Germinal center (tissue), 1 donor: ENCODE data around the gene CLEC10A.
"Not testable (repeated sequence)": the region's sequence is repeated elsewhere in the genome, so short reads cannot be mapped to it uniquely, and the experiment has no call there.

ENCODE experiments used
- DNase-seq: peaks from one replicate; pipeline ENCODE4 v3.0.0; 2012; ENCODE audit warnings: mixed read lengths, low spot score

Gene CLEC10A

GRCh38 chr17:7079581-7080455 lies at the start of gene CLEC10A:
CLEC10A (minus strand) TSS chr17:7080251; CDS start chr17:7078812, 1,439 bp downstream.
- no peak for DNase-seq

DNA sequence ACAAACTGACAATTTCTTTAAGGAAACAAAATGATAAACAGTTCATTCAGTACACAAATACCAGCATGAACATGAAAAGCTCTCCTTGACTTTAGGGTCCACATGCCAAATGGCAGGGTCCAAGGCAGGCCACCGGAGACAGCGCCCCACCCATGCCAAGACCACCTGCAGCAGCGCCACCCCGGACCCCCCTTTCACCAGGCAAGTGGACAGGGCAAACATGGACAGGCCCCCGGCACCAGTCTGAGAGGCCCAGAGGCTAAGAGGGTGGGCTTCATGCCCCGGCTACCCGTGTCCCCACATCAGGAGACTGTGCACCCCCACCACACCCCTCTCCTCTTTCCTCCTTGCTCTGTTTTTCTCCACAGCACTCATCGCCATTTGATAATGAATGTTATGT lies 49.3 kb upstream of the CLEC10A start:
- DNase-seq: no peak

DNA sequence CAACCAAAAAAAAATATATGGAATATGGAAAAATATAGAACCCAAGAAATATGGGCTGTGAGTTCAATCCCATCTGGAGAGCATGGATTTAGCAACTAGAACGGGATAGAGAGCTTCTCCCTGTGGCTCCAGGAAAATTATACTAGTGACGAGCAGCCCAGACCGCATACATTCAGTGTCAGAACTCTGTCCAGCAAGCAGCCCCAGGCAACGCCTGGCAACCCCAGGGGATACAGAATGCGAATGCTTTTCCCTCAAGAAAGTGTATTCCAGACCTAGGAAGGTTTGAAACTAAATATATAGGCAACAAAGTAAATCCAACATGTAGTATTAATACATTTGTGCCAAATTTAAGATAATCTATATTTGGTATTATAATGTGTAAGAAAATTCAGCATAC lies 48.1 kb upstream of the CLEC10A start:
- no peak for DNase-seq

GRCh38 chr17:7127501-7127900 lies 47.5 kb upstream of the CLEC10A start:
- not testable (repeated sequence) for DNase-seq

GRCh38 chr17:7126386-7126785 lies 46.3 kb upstream of the CLEC10A start:
- DNase-seq: not testable (repeated sequence)

GRCh38 chr17:7124923-7125322 lies 44.9 kb upstream of the CLEC10A start:
- DNase-seq: no peak

GRCh38 chr17:7123844-7124243 lies 43.8 kb upstream of the CLEC10A start:
- DNase-seq: no peak

DNA sequence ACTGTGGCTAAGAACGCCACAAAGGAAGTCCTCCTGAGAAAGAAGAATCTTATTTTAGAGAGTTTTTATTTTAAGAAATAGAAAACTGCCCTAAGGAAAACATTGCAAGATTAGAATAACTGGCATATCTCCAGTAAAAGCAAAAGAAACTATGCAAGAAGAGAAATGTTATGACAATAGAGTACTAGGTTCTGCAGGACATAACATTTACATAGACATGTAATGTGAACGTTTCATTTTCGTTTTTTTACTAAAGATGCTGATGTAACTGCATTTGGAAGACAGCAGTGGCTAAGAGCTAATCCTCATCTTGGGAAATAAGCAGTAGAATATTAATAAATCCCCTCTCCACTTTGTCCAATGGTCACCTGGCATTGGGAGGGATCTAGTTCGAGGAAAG lies 42.3 kb upstream of the CLEC10A start:
- DNase-seq: no peak

GRCh38 chr17:7120635-7121034 lies 40.6 kb upstream of the CLEC10A start:
- DNase-seq: not testable (repeated sequence)

GRCh38 chr17:7120123-7120522 lies 40.1 kb upstream of the CLEC10A start:
- no peak for DNase-seq

- DNase-seq: no peak
Measured at GRCh38 chr17:7119314-7119713, 39.3 kb upstream of the CLEC10A start.

DNA sequence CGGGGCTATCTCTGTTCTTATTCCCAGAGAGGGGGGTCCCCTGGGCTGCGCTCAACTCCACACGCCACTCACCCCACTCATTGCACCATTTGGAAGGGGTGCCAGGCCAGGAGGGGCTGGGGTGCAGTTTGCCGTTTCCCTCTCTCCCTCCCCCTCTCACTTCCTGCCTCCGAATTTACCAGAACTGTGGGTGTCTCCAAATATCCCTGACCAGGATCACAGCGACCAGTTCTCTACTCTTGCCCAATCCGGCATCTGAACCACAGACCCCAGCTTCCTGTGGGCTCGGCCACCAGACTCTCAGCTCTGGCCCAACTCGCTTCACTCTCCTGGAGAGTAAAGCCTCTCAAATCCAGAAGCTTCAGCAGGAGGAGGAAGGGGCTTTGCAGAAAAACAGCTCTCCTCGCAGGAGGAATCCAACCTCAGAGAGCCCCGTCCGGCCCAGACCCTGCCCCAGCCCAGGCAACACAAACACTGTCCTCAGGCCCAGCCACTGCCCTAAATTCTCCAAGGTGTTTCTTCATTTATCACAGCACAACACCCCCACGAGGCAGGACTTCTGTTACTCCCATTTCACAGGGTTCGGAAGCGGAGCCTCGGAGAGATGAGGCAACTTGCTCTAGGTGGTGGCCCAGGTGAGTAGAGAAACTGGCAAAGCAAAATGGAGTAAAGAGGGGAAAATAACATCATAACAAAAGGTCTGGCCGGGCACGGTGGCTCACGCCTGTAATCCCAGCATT lies 35.0 kb upstream of the CLEC10A start:
- no peak for DNase-seq

DNA sequence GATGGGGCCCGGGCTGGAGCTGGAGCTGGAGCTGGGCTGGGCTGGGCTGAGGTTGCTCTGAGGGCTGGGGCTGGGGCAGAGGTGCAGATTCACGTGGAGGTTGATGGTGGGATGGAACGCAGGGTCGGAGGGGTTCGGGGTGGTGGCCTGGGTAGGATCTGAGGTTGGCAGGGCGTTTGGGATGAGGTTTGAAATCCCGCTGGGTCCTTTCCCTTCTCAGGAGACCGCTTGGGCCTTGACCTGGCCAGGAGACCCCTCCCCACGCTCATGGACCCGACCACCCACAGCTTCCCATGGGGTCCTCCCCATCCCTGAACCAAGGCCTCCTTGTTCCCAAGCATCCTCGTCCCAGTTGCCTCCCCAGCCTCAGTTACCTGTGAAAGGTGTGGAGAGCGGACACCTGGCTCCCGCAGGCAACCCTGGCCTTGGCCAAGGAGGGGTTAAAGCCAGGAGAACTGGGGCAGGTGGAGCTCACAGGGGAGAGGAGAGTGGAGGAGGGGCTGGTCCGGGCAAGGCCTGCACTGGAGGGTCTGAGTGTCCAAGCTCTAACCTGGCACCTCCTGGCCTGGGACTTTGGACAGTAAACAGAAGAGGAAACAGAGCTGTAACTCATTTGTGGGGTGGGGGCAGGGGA lies 34.3 kb upstream of the CLEC10A start, which contains the start of gene ASGR2:
ASGR2 (minus strand) TSS at position 582 of the 634 bp plus-strand sequence. CDS start 582 bp downstream, outside the sequence.
- DNase-seq: no peak

- DNase-seq: no peak
Measured at GRCh38 chr17:7113273-7114071, 33.4 kb upstream of the CLEC10A start.

- DNase-seq: no peak
Measured at GRCh38 chr17:7112510-7113108, 32.6 kb upstream of the CLEC10A start.

GRCh38 chr17:7111784-7112509 lies 31.9 kb upstream of the CLEC10A start:
- no peak for DNase-seq

- DNase-seq: no peak
Measured at GRCh38 chr17:7110617-7111306, 30.7 kb upstream of the CLEC10A start.

- no peak for DNase-seq
Measured at GRCh38 chr17:7109461-7110322, 29.6 kb upstream of the CLEC10A start.

DNA sequence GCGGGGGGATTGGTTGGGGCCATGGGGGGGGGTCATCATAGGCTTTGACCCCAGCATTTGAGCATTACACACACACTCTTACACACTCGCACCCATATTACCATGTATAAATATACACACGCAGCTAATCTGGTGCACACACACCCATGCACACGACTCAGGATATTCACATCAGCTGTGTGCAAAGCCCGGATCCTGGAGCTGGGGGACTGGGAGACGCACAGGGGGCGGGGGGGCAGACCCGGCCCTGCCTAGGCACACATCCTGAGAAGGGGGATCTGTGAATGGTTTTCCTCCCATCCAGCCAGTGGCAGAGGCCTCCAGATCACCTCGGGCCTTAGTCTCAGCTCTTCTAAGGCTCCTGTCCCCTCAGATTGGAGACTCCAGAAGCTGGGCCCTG lies 28.9 kb upstream of the CLEC10A start:
- DNase-seq: no peak
